SK-N-SH treated with all-trans-retinoic acid at 6 μM for 48 hours (cell line): ENCODE data around the gene TSC22D1.

ENCODE experiments used
- ATAC-seq: fragments of 200-7000 bp; cut with Tn5 transposase; 3 replicates; pipeline ENCODE4 v1.9.1; 2020; ENCODE audit warnings: mild to moderate bottlenecking, moderate library complexity
- ARNTL ChIP-seq: fragments of 450-650 bp; formaldehyde crosslinking; IDR thresholded peaks from 2 replicates; pipeline ENCODE4 v1.5.0; 2020; ENCODE audit warnings: low read depth, mild to moderate bottlenecking, moderate library complexity, borderline replicate concordance
- BACH2 ChIP-seq: fragments of 250-450 bp; sonication (Bioruptor Pico); IDR thresholded peaks from 2 replicates; pipeline ENCODE4 v1.9.0; 2021; ENCODE audit warnings: mild to moderate bottlenecking, borderline replicate concordance
- CSDC2 ChIP-seq: fragments of 250-450 bp; sonication (Bioruptor Pico); IDR thresholded peaks from 2 replicates; pipeline ENCODE4 v1.5.0; 2020; ENCODE audit warnings: mild to moderate bottlenecking, moderate library complexity
- ESRRG ChIP-seq: fragments of 250-450 bp; sonication (Bioruptor Pico); IDR thresholded peaks from 2 replicates; pipeline ENCODE4 v1.6.1; 2021; ENCODE audit warnings: mild to moderate bottlenecking
- GLIS3 ChIP-seq: fragments of 250-450 bp; sonication (Bioruptor Pico); IDR thresholded peaks from 2 replicates; pipeline ENCODE4 v1.5.0; 2020; ENCODE audit warnings: mild to moderate bottlenecking, moderate library complexity
- ISL1 ChIP-seq: fragments of 250-450 bp; sonication (Bioruptor Pico); IDR thresholded peaks from 2 replicates; pipeline ENCODE4 v2.1.2; 2022; ENCODE audit warnings: mild to moderate bottlenecking, moderate library complexity
- OSR1 ChIP-seq: fragments of 250-450 bp; sonication (Bioruptor Pico); IDR thresholded peaks from 2 replicates; pipeline ENCODE4 v1.8.0; 2022; ENCODE audit warnings: moderate library complexity, mild to moderate bottlenecking, inconsistent platforms
- PPARA ChIP-seq: fragments of 250-450 bp; sonication (Bioruptor Pico); IDR thresholded peaks from 2 replicates; pipeline ENCODE4 v1.5.0; 2020; ENCODE audit warnings: mild to moderate bottlenecking, borderline replicate concordance
- SNAI2 ChIP-seq: fragments of 250-450 bp; sonication (Bioruptor Pico); IDR thresholded peaks from 2 replicates; pipeline ENCODE4 v1.5.0; 2020; ENCODE audit warnings: mild to moderate bottlenecking, moderate library complexity
- TCF4 ChIP-seq: fragments of 250-450 bp; sonication (Bioruptor Pico); IDR thresholded peaks from 2 replicates; pipeline ENCODE4 v1.8.0; 2021; ENCODE audit warnings: mild to moderate bottlenecking, moderate library complexity, borderline replicate concordance
- ZFP3 ChIP-seq: fragments of 250-450 bp; sonication (Bioruptor Pico); IDR thresholded peaks from 2 replicates; pipeline ENCODE4 v1.5.0; 2020; ENCODE audit warnings: mild to moderate bottlenecking, moderate library complexity
- ZFP30 ChIP-seq: fragments of 450-650 bp; formaldehyde crosslinking; IDR thresholded peaks from 2 replicates; pipeline ENCODE4 v1.5.0; 2022; ENCODE audit warnings: mild to moderate bottlenecking, moderate library complexity
- ZNF565 ChIP-seq: fragments of 450-650 bp; formaldehyde crosslinking; conservative IDR thresholded peaks from 2 replicates; pipeline ENCODE4 v1.5.0; 2020; ENCODE audit warnings: low read depth, mild to moderate bottlenecking, moderate library complexity
- ZNF70 ChIP-seq: fragments of 450-650 bp; formaldehyde crosslinking; IDR thresholded peaks from 2 replicates; pipeline ENCODE4 v1.5.0; 2020; ENCODE audit warnings: mild to moderate bottlenecking, moderate library complexity
- ZNF8 ChIP-seq: fragments of 450-650 bp; formaldehyde crosslinking; IDR thresholded peaks from 2 replicates; pipeline ENCODE4 v1.5.0; 2020; ENCODE audit warnings: mild to moderate bottlenecking, moderate library complexity
- TF ChIP-seq, protein P1 (sequence below): fragments of 250-450 bp; sonication (Bioruptor Pico); IDR thresholded peaks from 2 replicates; pipeline ENCODE4 v1.5.0; 2020; ENCODE audit warnings: mild to moderate bottlenecking, moderate library complexity
- TF ChIP-seq, protein P2 (sequence below): fragments of 250-450 bp; sonication (Bioruptor Pico); IDR thresholded peaks from 2 replicates; pipeline ENCODE4 v1.8.0; 2020; ENCODE audit warnings: mild to moderate bottlenecking, moderate library complexity, borderline replicate concordance
- TF ChIP-seq, protein P3 (sequence below): fragments of 250-450 bp; sonication (Bioruptor Pico); IDR thresholded peaks from 2 replicates; pipeline ENCODE4 v1.8.0; 2021; ENCODE audit warnings: low read depth, mild to moderate bottlenecking, moderate library complexity, borderline replicate concordance
- TF ChIP-seq, protein P4 (sequence below): fragments of 250-450 bp; sonication (Bioruptor Pico); IDR thresholded peaks from 2 replicates; pipeline ENCODE4 v1.5.1; 2020; ENCODE audit warnings: low read depth, mild to moderate bottlenecking, moderate library complexity
- TF ChIP-seq, protein P5 (sequence below): fragments of 250-450 bp; sonication (Bioruptor Pico); IDR thresholded peaks from 2 replicates; pipeline ENCODE4 v1.5.1; 2021; ENCODE audit warnings: mild to moderate bottlenecking, moderate library complexity

TSC22D1 gene

DNA sequence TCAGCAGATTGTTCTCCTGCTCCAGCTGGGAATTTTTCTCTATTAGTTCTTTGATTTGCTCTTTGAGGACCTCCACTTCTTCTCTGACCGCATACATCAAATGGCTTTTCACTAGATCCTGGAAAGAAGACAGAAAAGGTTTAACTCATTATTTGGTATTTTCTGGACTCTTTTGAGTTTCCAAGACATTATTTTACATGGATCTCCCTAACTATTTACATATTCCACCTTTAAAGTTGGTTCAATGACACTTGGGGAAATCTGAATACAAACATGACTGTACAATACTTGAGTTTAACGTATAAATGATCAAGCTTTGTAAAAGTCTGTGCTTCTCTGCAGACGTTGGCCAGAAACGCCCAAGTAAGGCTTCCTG lies 141.4 kb downstream of the TSC22D1 start:
- TF ChIP-seq, protein P1, sequence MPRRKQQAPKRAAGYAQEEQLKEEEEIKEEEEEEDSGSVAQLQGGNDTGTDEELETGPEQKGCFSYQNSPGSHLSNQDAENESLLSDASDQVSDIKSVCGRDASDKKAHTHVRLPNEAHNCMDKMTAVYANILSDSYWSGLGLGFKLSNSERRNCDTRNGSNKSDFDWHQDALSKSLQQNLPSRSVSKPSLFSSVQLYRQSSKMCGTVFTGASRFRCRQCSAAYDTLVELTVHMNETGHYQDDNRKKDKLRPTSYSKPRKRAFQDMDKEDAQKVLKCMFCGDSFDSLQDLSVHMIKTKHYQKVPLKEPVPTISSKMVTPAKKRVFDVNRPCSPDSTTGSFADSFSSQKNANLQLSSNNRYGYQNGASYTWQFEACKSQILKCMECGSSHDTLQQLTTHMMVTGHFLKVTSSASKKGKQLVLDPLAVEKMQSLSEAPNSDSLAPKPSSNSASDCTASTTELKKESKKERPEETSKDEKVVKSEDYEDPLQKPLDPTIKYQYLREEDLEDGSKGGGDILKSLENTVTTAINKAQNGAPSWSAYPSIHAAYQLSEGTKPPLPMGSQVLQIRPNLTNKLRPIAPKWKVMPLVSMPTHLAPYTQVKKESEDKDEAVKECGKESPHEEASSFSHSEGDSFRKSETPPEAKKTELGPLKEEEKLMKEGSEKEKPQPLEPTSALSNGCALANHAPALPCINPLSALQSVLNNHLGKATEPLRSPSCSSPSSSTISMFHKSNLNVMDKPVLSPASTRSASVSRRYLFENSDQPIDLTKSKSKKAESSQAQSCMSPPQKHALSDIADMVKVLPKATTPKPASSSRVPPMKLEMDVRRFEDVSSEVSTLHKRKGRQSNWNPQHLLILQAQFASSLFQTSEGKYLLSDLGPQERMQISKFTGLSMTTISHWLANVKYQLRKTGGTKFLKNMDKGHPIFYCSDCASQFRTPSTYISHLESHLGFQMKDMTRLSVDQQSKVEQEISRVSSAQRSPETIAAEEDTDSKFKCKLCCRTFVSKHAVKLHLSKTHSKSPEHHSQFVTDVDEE (CRISPR knock-in tag) = no peak
- TF ChIP-seq ARNTL (CRISPR knock-in tag) = no peak
- no peak for TF ChIP-seq BACH2 (CRISPR knock-in tag)
- no peak for TF ChIP-seq ZNF565 (CRISPR knock-in tag)
- TF ChIP-seq, protein P2, sequence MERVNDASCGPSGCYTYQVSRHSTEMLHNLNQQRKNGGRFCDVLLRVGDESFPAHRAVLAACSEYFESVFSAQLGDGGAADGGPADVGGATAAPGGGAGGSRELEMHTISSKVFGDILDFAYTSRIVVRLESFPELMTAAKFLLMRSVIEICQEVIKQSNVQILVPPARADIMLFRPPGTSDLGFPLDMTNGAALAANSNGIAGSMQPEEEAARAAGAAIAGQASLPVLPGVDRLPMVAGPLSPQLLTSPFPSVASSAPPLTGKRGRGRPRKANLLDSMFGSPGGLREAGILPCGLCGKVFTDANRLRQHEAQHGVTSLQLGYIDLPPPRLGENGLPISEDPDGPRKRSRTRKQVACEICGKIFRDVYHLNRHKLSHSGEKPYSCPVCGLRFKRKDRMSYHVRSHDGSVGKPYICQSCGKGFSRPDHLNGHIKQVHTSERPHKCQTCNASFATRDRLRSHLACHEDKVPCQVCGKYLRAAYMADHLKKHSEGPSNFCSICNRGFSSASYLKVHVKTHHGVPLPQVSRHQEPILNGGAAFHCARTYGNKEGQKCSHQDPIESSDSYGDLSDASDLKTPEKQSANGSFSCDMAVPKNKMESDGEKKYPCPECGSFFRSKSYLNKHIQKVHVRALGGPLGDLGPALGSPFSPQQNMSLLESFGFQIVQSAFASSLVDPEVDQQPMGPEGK (CRISPR knock-in tag) = no peak
- no peak for TF ChIP-seq OSR1
- TF ChIP-seq, protein P3, sequence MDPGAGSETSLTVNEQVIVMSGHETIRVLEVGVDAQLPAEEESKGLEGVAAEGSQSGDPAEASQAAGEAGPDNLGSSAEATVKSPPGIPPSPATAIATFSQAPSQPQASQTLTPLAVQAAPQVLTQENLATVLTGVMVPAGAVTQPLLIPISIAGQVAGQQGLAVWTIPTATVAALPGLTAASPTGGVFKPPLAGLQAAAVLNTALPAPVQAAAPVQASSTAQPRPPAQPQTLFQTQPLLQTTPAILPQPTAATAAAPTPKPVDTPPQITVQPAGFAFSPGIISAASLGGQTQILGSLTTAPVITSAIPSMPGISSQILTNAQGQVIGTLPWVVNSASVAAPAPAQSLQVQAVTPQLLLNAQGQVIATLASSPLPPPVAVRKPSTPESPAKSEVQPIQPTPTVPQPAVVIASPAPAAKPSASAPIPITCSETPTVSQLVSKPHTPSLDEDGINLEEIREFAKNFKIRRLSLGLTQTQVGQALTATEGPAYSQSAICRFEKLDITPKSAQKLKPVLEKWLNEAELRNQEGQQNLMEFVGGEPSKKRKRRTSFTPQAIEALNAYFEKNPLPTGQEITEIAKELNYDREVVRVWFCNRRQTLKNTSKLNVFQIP (CRISPR knock-in tag) = no peak
- TF ChIP-seq, protein P4, sequence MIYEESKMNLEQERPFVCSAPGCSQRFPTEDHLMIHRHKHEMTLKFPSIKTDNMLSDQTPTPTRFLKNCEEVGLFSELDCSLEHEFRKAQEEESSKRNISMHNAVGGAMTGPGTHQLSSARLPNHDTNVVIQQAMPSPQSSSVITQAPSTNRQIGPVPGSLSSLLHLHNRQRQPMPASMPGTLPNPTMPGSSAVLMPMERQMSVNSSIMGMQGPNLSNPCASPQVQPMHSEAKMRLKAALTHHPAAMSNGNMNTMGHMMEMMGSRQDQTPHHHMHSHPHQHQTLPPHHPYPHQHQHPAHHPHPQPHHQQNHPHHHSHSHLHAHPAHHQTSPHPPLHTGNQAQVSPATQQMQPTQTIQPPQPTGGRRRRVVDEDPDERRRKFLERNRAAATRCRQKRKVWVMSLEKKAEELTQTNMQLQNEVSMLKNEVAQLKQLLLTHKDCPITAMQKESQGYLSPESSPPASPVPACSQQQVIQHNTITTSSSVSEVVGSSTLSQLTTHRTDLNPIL (CRISPR knock-in tag) = no peak
- no peak for TF ChIP-seq ZFP3
- no peak for TF ChIP-seq ZFP30
- TF ChIP-seq ZNF70 (CRISPR knock-in tag) = no peak
- TF ChIP-seq ISL1 = no peak
- no peak for TF ChIP-seq ZNF8 (CRISPR knock-in tag)
- ATAC-seq = no peak

DNA sequence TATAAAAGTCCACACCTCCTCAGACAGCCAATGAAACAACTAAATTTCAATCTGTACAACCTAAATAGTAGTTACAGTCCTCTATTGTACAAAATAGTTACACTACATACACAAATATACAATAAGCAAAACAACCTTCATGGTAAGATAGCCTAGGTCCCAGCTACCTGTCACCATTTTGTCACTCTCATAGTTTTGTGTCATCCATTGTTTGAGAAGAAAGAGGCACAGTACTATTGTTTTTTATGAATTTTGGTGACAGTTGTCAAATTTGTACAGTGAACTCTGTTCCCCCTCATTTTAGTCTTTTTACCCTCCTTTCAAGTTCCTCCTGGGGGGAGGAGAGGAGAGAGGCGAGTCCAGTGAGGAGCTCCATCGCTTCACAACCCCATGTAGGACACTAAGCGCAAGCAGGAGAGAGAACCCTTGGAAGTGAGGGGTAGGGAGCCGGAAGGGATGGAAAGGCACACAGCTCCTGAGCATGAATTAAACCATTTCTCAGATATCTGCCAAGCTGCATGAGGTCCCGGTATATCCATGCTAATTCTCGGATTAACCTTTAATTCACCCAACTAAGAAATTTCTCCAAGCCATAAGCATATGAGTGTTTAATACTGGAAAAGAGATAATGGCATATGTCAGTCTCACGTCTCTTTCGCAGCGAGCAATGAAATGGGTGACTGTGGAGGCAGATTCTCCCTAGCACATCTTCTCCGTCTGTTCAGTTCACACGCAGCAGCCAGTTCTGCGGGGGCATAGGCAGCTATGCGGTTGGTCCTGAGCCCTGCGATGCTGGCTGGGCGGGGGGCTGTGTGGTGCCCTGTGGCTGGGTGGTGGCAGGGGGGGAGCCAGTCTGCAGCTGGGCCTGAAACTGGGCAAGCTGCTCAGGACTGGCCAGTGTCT lies 142.0 kb downstream of the TSC22D1 start:
- TF ChIP-seq, protein P3 (CRISPR knock-in tag) = no peak
- ATAC-seq = no peak

DNA sequence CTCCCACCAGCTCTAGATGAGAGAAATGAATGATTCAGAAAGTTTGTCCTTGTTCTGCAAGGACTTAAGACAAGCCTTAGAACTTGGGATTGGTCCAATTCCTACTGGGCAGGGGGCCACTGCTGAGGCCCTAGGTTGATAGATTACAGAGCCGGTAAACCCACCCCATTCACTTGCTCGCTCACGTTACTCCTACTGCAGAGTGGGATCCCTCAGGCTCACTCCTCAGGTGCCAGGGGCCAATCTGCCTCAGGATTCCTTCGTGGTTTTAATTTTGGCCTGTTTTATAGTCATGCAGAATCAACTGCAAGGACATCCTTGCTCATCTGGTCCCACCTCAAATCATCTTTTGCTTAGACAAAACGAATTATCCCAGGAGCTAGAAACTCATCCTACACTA lies 143.5 kb downstream of the TSC22D1 start:
- TF ChIP-seq CSDC2 (CRISPR knock-in tag) (no peak), ZNF8 (CRISPR knock-in tag) (no peak), PPARA (no peak), ESRRG (CRISPR knock-in tag) (no peak), ZNF565 (CRISPR knock-in tag) (no peak), BACH2 (CRISPR knock-in tag) (no peak), TCF4 (CRISPR knock-in tag) (no peak)
- ATAC-seq = no peak

DNA sequence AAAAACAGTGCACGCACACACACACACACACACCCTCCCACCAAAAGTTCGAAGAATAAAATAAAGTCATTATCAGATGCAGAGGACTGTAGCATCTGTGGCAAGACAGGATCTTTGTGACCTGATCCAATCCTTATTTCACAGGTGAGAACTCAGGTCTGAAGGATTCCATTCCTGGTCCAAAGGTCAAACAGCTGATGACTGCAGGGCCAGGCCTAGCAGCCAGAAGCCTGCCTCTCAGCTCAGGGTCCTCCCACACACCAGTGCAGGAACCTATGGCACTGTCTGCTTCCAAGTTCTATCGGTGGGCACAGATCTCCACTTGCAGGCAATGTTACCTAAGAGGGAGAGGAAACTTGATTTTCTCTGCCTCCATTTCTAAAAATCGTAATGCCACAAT lies 145.0 kb downstream of the TSC22D1 start:
- no peak for ATAC-seq
- TF ChIP-seq GLIS3 = no peak
- TF ChIP-seq OSR1 = no peak
- no peak for TF ChIP-seq SNAI2
- TF ChIP-seq, protein P5, sequence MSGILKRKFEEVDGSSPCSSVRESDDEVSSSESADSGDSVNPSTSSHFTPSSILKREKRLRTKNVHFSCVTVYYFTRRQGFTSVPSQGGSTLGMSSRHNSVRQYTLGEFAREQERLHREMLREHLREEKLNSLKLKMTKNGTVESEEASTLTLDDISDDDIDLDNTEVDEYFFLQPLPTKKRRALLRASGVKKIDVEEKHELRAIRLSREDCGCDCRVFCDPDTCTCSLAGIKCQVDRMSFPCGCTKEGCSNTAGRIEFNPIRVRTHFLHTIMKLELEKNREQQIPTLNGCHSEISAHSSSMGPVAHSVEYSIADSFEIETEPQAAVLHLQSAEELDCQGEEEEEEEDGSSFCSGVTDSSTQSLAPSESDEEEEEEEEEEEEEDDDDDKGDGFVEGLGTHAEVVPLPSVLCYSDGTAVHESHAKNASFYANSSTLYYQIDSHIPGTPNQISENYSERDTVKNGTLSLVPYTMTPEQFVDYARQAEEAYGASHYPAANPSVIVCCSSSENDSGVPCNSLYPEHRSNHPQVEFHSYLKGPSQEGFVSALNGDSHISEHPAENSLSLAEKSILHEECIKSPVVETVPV (CRISPR knock-in tag) = no peak
- TF ChIP-seq ZFP30 = no peak
- TF ChIP-seq, protein P3 (CRISPR knock-in tag) = no peak
